Chondrocyte (in vitro differentiated cells): ENCODE results near the gene FAM227B. TPM values are rescaled to one million over a fixed set of nuclear protein-coding genes. Genes with fewer than 3 reads are reported as not detected.
A peak's percentile ranks its signal among the peaks of the same experiment; 100 is the strongest.

ENCODE experiments used
- DNase-seq: peaks from one replicate; pipeline ENCODE4 v3.0.0; 2021; ENCODE audit warnings: mixed read lengths, low spot score
- H3K27ac Mint-ChIP-seq: one replicate; pipeline ENCODE4 v1.8.0; 2021; ENCODE audit warnings: mild to moderate bottlenecking, moderate library complexity, mixed read lengths; ENCODE audit not compliant: unreplicated experiment
- H3K27me3 Mint-ChIP-seq: 2 replicates; pipeline ENCODE4 v1.8.0; 2021; ENCODE audit warnings: low read depth, mixed read lengths
- H3K36me3 Mint-ChIP-seq: 2 replicates; pipeline ENCODE4 v1.8.0; 2021; ENCODE audit warnings: low read depth, mixed read lengths
- H3K4me1 Mint-ChIP-seq: 2 replicates; pipeline ENCODE4 v1.8.0; 2021; ENCODE audit warnings: low read depth, mild to moderate bottlenecking, mixed read lengths
- H3K4me3 Mint-ChIP-seq: one replicate; pipeline ENCODE4 v1.8.0; 2021; ENCODE audit warnings: mild to moderate bottlenecking, moderate library complexity, mixed read lengths; ENCODE audit not compliant: unreplicated experiment
- H3K9me3 Mint-ChIP-seq: 2 replicates; pipeline ENCODE4 v1.8.0; 2021; ENCODE audit warnings: low read depth, mixed read lengths
- total RNA-seq: library from RNA; stranded (reverse); gene quantifications from 3 replicates; pipeline ENCODE4 v1.2.1, GENCODE V29; 2021
- TF ChIP-seq, protein P1 (sequence below): fragments of 200-600 bp; sonication (generic); IDR thresholded peaks from 2 replicates; pipeline ENCODE4 v1.5.0; 2021; ENCODE audit warnings: antibody characterized with exemption, mild to moderate bottlenecking, moderate library complexity

Gene FAM227B
- total RNA-seq, 1 donor from 2014 or later = 2.2 TPM

DNA sequence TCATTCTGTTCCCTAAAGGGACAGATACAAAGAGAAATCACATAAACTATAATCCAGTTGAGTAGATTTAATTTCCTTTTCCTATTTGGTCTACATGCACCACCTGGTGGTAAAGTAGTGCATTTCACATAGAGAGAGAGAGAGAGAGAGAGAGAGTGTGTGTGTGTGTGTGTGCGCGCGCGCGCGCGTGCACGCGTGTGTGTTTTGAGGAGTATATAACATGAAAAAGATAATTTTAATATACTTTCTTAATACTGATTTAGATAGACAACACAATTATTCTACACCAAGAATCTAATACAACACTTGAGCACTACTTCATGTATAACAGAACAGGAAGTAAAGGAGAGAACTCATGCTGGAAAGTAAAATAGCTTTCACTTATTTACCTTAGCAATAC is 198.6 kb downstream of the FAM227B start:
- no peak for DNase-seq
- TF ChIP-seq, protein P1, sequence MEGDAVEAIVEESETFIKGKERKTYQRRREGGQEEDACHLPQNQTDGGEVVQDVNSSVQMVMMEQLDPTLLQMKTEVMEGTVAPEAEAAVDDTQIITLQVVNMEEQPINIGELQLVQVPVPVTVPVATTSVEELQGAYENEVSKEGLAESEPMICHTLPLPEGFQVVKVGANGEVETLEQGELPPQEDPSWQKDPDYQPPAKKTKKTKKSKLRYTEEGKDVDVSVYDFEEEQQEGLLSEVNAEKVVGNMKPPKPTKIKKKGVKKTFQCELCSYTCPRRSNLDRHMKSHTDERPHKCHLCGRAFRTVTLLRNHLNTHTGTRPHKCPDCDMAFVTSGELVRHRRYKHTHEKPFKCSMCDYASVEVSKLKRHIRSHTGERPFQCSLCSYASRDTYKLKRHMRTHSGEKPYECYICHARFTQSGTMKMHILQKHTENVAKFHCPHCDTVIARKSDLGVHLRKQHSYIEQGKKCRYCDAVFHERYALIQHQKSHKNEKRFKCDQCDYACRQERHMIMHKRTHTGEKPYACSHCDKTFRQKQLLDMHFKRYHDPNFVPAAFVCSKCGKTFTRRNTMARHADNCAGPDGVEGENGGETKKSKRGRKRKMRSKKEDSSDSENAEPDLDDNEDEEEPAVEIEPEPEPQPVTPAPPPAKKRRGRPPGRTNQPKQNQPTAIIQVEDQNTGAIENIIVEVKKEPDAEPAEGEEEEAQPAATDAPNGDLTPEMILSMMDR = peak; percentile 97
- peaks cover 3% of the 10 kb centered on the region for H3K9me3 Mint-ChIP-seq
- H3K36me3 Mint-ChIP-seq = no peaks in the 10 kb centered on the region
- H3K4me3 Mint-ChIP-seq = no peak overlapping the region
- no peaks in the 10 kb centered on the region for H3K27me3 Mint-ChIP-seq
- no peak overlapping the region for H3K27ac Mint-ChIP-seq
- H3K4me1 Mint-ChIP-seq = peaks cover 8% of the 10 kb centered on the region

DNA sequence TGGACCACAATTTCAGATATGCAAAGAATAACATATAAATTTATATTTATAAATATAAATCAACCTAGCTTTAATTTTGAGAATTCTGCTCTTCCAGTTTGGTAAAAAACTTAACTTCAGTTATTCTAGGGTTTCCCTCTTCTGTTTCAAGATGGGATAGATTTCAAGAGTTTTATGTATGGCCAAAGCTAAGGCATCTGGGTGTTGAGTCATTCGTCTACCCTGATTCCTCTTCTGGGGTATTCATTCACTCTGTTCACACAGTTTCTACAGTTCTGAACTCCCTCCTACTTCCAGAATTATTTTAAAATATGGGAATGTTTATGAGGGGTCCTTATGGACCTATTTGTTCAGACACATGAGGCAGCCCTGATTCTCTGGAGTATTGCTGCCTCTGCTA is 201.8 kb downstream of the FAM227B start:
- H3K4me3 Mint-ChIP-seq = no peak overlapping the region
- DNase-seq = no peak
- H3K27me3 Mint-ChIP-seq = no peaks in the 10 kb centered on the region
- H3K4me1 Mint-ChIP-seq = peaks cover 22% of the 10 kb centered on the region
- TF ChIP-seq, protein P1 = no peak
- no peak overlapping the region for H3K27ac Mint-ChIP-seq
- H3K36me3 Mint-ChIP-seq = no peaks in the 10 kb centered on the region
- H3K9me3 Mint-ChIP-seq = peaks cover 3% of the 10 kb centered on the region

DNA sequence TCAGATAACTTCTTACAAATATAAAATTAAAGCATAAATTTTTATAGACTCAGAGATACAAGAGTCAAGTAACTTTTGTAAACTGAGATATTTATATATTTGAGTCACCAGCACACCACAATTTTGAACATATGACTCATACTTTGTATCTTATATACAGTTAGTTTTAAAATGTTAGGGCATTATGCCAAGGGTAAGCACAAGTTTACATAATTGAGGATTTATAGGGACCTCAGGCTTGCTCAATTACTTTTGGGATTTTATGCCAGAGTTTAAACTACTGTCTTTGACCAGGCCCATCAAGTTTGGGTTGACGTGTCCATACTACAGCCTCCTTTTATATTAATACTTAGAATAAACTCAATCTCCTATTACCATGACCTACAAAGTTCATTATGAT is 205.0 kb downstream of the FAM227B start:
- TF ChIP-seq, protein P1 = no peak
- no peaks in the 10 kb centered on the region for H3K36me3 Mint-ChIP-seq
- peaks cover 17% of the 10 kb centered on the region for H3K4me1 Mint-ChIP-seq
- no peak overlapping the region for H3K27ac Mint-ChIP-seq
- H3K4me3 Mint-ChIP-seq = no peak overlapping the region
- peaks cover 3% of the 10 kb centered on the region for H3K9me3 Mint-ChIP-seq
- no peaks in the 10 kb centered on the region for H3K27me3 Mint-ChIP-seq
- DNase-seq = no peak

DNA sequence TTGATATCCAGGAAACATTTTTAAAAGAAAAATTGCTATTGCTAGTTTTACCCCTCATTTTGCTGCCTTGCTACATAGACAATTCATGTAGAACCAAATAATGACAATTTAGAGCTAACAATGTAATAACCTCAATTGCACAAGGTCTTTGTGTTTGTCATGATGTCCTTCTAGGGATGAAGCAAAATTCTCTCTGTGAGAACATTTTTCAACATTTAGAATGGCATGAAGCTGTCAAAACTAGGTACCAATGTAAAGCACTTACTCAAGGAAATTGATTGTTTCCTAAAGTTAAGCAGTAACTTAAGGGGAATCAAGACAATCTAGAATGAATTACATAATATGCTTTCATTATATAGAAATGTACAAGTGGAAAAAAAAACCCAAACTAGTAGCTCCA is 205.5 kb downstream of the FAM227B start:
- Mint-ChIP-seq H3K4me1 (peaks cover 17% of the 10 kb centered on the region), H3K27me3 (no peaks in the 10 kb centered on the region), H3K9me3 (peaks cover 3% of the 10 kb centered on the region), H3K4me3 (no peak overlapping the region), H3K36me3 (no peaks in the 10 kb centered on the region), H3K27ac (no peak overlapping the region)
- no peak for DNase-seq
- TF ChIP-seq, protein P1 = no peak

DNA sequence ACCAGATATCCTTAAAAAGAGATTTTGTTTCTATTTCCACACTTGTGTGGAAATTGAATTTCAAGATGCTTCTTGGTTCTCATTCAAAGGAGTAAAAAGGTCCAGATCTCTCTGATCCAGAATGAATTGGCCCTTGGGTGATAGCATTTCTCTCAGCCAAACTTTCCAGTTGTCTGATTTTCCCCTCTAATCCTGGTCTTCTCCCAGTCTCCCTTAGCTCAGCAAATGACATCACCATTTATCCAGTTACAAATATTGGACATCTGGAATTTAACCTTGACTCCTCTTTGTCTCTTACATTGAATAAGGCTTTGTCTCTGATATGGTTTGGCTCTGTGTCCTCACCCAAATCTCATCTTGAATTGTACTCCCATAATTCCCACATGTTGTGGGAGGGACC is 207.8 kb downstream of the FAM227B start:
- Mint-ChIP-seq H3K4me3 (no peak overlapping the region), H3K4me1 (peaks cover 14% of the 10 kb centered on the region), H3K27ac (no peak overlapping the region), H3K27me3 (peaks cover 2% of the 10 kb centered on the region), H3K36me3 (no peaks in the 10 kb centered on the region), H3K9me3 (peaks cover 3% of the 10 kb centered on the region)
- DNase-seq = no peak
- TF ChIP-seq, protein P1 = no peak
